ENCODE results near the gene CRYBB1. TPM values are rescaled to one million over a fixed set of nuclear protein-coding genes. Genes with fewer than 3 reads are reported as not detected.

Gene CRYBB1
- total RNA-seq, 1 donor, result not detected

DNA sequence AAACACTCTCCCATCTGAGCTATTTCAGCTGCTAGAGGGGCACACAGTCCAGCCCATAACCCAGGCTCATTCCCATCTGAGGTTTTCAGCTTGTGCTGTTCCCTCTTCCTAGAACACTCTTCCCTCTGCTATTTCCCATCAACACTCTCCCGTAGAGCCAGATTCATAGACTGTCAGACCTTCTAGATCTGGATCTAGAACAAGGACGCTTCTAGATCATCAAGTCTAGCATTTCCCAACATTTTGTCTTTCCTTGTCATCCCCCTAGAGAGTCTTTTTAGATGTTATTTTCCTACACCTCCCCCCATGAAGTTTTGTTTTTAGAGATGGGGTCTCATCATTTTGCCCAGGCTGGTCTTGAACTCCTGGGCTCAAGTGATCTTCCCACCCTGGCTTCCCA, 17.3 kb upstream of the CRYBB1 start:
- TF ChIP-seq, protein P1, sequence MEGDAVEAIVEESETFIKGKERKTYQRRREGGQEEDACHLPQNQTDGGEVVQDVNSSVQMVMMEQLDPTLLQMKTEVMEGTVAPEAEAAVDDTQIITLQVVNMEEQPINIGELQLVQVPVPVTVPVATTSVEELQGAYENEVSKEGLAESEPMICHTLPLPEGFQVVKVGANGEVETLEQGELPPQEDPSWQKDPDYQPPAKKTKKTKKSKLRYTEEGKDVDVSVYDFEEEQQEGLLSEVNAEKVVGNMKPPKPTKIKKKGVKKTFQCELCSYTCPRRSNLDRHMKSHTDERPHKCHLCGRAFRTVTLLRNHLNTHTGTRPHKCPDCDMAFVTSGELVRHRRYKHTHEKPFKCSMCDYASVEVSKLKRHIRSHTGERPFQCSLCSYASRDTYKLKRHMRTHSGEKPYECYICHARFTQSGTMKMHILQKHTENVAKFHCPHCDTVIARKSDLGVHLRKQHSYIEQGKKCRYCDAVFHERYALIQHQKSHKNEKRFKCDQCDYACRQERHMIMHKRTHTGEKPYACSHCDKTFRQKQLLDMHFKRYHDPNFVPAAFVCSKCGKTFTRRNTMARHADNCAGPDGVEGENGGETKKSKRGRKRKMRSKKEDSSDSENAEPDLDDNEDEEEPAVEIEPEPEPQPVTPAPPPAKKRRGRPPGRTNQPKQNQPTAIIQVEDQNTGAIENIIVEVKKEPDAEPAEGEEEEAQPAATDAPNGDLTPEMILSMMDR (IDR thresholded peaks at IDR 0.05; ENCODE audit: insufficient read depth, low read length), result no peak
- no peak overlapping the region for H3K4me3 ChIP-seq (ENCODE audit: low read depth, low read length)
- DNase-seq (ENCODE audit: low read depth), result no peak

DNA sequence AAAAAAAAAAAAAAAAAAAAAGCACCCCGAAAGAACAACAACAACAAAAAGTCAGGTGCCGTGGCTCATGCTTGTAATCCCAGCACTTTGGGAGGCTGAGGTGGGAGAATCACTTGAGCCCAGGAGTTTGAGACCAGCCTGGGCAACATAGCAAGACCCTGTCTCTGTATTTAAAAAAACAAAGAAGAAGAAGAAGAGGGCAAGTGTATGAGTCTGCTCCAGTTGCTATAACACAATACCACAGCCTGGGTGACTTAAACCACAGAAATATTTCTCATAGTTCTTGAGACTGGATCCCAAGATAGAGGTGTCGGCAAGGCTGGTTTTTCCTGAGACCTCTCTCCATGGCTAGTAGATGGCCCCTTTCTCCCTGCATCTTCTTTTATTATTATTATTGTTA, 16.4 kb upstream of the CRYBB1 start:
- TF ChIP-seq, protein P1 (IDR thresholded peaks at IDR 0.05; ENCODE audit: insufficient read depth, low read length), result no peak
- DNase-seq (ENCODE audit: low read depth), result no peak
- no peak overlapping the region for H3K4me3 ChIP-seq (ENCODE audit: low read depth, low read length)

DNA sequence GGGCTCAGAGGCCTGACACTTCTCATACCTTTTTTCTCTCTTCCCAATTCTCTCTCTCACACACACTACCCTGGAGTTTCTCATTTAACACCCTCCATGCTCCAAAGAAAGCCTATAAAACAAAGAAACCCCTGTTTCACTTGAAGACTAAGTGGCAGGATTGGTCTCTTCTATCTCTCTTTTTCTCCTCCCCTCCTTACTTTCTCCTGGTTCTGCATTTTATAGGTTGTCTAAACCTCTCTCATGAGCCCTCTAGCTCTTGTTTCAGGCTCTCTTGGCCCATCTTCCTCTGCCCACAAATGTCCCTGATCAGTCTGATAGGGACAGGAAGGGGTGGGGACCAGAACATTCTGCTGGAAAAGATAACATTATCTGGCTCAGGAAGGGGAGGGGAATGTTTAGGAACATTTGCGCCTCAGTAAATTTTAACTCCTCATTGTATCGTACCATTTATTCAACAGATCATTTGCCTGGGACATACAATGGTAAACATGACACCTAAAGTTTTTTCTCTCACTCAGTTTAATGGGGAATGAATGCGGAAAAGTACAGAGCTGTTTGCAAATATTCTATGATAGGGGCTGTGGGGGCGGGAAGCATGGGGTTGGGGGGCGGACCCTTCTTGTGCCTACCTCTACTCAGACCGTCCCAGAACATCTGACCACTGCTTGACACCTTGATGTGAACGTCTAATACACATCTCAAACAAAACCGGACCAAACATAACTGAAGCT, 14.8 kb upstream of the CRYBB1 start:
- no peak overlapping the region for H3K4me3 ChIP-seq (ENCODE audit: low read depth, low read length)
- no peak for DNase-seq (ENCODE audit: low read depth)
- TF ChIP-seq, protein P1 (IDR thresholded peaks at IDR 0.05; ENCODE audit: insufficient read depth, low read length), result no peak

DNA sequence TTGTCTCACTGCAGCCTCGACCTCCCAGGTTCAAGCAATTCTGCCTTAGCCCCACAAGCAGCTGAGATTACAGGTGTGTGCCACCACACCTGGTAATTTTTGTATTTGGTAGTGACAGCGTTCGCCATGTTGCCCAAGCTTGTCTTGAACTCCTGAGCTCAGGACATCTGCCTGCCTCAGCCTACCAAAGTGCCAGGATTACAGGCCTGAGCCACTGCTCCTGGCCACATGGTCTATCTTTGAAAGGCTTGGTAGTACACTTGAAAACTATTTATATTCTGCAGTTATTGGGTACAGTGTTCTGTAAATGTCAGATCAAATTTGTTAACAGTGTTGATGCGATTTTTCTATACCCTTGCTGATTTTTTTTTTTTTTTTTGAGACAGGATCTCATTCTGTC, 13.5 kb upstream of the CRYBB1 start:
- TF ChIP-seq, protein P1 (IDR thresholded peaks at IDR 0.05; ENCODE audit: insufficient read depth, low read length), result no peak
- DNase-seq (ENCODE audit: low read depth), result no peak
- no peak overlapping the region for H3K4me3 ChIP-seq (ENCODE audit: low read depth, low read length)

DNA sequence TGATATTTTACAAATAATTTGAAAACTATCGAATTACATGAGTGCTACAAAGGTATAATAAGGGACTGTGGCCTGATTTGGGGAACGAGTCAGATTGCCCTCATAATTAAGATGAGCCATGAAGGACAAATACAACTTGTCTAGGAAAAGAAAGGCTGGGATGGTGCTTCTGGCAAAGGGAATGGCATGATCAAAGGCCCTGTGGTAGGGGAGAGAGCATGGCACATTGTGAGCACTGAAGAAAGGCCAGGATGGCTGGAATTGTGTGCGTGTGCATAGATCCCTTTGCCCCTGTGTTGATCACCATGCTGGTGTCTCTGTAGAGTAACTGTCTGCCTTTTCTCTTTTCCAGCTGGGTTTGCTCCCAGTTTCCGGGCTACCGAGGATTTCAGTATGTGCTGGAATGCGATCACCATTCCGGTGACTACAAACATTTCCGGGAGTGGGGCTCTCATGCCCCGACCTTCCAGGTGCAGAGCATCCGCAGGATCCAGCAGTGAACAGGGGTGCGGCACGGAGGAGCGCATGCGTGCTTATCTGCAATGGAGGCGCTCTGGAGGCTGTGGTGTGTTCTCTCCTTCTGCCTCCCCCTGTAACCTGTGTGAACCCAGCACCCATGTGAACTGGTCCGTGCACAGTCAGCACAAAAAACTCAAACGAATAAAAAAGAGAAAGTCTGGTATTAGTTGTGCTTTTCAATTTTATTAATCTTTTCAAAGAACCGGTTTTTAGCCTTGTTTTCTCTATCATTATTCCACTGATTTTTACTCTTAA, 12.3 kb upstream of the CRYBB1 start:
- no peak for DNase-seq (ENCODE audit: low read depth)
- H3K4me3 ChIP-seq (ENCODE audit: low read depth, low read length), result no peak overlapping the region
- TF ChIP-seq, protein P1 (IDR thresholded peaks at IDR 0.05; ENCODE audit: insufficient read depth, low read length), result no peak

DNA sequence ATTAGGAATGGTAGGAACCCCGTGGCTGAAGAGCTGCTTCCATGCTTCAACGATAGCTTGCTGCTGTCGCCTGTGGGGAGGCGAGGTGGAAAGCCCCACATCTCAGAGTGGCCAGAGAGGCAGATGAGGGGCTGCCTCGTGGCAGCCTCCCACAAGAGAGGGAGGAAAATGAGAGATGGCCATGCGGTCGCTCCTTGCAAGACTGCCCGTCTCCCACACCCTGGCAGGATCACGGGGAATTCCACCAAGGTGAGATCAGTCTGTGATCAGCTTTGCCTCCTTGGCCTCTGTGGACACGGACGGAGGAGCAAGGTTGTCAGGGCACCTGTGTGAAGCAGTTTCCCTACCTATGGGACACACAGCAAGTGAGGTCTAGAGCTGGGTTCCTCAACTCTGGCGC, 7.0 kb upstream of the CRYBB1 start:
- H3K4me3 ChIP-seq (ENCODE audit: low read depth, low read length), result no peak overlapping the region
- no peak for DNase-seq (ENCODE audit: low read depth)
- TF ChIP-seq, protein P1 (IDR thresholded peaks at IDR 0.05; ENCODE audit: insufficient read depth, low read length), result no peak

Measured in fibroblast of the aortic adventitia (primary cell).